ENCODE data around the gene PXDC1. TPM values are rescaled to one million over a fixed set of nuclear protein-coding genes. Genes with fewer than 3 reads are reported as not detected.

PXDC1 gene
- total and polyA plus RNA-seq, 2 donors (not counting 3 experiments of a cell fraction or from before 2014, with no cell fraction given): 60.9 to 121 TPM

DNA sequence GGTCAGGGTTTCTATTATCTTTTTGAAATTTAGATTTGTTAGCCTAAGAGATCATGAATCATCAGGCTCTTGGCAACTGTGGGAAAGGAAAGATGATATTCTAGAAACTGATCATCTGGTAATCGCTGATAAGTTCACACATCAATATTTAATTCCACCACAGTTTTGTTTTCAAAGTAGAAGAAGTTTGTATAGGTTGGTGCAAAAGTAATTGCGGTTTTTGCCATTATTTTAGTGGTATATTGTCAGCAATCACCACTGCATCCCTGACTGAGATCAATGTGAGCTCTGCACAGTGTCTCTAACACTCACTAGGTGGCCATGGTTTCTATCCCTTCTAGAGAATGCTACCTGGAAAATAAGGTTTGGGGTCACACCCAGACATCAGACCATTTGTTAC lies 17.0 kb upstream of the PXDC1 start:
- no peaks in the 10 kb centered on the region for H4K20me1 ChIP-seq (replicated peaks; ENCODE audit: control insufficient read depth, extremely low read depth, insufficient read depth, low read length)
- no peak for FAIRE-seq
- peaks cover 7% of the 10 kb centered on the region for H3K4me1 ChIP-seq (ENCODE audit: control insufficient read depth, extremely low read depth, insufficient read depth, low read length)
- no peaks in the 10 kb centered on the region for H3K9me1 ChIP-seq (replicated peaks; ENCODE audit: control insufficient read depth, extremely low read depth, insufficient read depth, low read length)
- CTCF ChIA-PET: interaction anchor here (1.1 kb wide), 1 partner anchor 81 kb away, joined by 4 read pairs; the partner anchor contains the start of gene FAM50B
- no peaks in the 10 kb centered on the region for H3K79me2 ChIP-seq (ENCODE audit: control insufficient read depth, insufficient read depth, low read length)
- no peak overlapping the region for H3K4me2 ChIP-seq (ENCODE audit: insufficient read depth, low read length)
- no peaks in the 10 kb centered on the region for H3K27me3 ChIP-seq (ENCODE audit: control insufficient read depth in 2 of 2, insufficient read depth in 2 of 2, low read length in 2 of 2)
- no peaks in the 10 kb centered on the region for H3K36me3 ChIP-seq (ENCODE audit: control insufficient read depth in 2 of 2, extremely low read depth in 1 of 2, insufficient read depth in 2 of 2, low read length in 2 of 2)
- DNase-seq (ENCODE audit: low read depth, low spot score): no peak
- H3K9ac ChIP-seq (replicated peaks; ENCODE audit: extremely low read depth, insufficient read depth, low read length): no peak overlapping the region
- no peak overlapping the region for H3K4me3 ChIP-seq (replicated peaks in 1 of 3; ENCODE audit: insufficient read depth in 1 of 3, low read depth in 1 of 3, low read length in 3 of 3)
- TF ChIP-seq, protein P1, sequence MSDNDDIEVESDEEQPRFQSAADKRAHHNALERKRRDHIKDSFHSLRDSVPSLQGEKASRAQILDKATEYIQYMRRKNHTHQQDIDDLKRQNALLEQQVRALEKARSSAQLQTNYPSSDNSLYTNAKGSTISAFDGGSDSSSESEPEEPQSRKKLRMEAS (IDR thresholded peaks at IDR 0.05; ENCODE audit: insufficient read depth, insufficient read length): no peak
- TF ChIP-seq POLR2A (IDR thresholded peaks at IDR 0.05; ENCODE audit: low read depth, low read length) (no peak), EZH2 (IDR thresholded peaks at IDR 0.05; ENCODE audit: borderline replicate concordance, low read depth, low read length, severe bottlenecking) (no peak), GATA2 (IDR thresholded peaks at IDR 0.05; ENCODE audit: insufficient read depth, insufficient read length, low read depth, low read length) (no peak), MYC (IDR thresholded peaks at IDR 0.05; ENCODE audit: low read depth, low read length) (no peak), FOS (IDR thresholded peaks at IDR 0.05; ENCODE audit: borderline replicate concordance, insufficient read depth, low read length) (no peak), POLR2AphosphoS5 (IDR thresholded peaks at IDR 0.05; ENCODE audit: insufficient read depth, low read depth, low read length) (no peak), JUN (IDR thresholded peaks at IDR 0.05; ENCODE audit: borderline replicate concordance, insufficient read depth, insufficient read length, low read depth) (no peak)
- TF ChIP-seq, protein P2, sequence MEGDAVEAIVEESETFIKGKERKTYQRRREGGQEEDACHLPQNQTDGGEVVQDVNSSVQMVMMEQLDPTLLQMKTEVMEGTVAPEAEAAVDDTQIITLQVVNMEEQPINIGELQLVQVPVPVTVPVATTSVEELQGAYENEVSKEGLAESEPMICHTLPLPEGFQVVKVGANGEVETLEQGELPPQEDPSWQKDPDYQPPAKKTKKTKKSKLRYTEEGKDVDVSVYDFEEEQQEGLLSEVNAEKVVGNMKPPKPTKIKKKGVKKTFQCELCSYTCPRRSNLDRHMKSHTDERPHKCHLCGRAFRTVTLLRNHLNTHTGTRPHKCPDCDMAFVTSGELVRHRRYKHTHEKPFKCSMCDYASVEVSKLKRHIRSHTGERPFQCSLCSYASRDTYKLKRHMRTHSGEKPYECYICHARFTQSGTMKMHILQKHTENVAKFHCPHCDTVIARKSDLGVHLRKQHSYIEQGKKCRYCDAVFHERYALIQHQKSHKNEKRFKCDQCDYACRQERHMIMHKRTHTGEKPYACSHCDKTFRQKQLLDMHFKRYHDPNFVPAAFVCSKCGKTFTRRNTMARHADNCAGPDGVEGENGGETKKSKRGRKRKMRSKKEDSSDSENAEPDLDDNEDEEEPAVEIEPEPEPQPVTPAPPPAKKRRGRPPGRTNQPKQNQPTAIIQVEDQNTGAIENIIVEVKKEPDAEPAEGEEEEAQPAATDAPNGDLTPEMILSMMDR (IDR thresholded peaks at IDR 0.05; ENCODE audit: extremely low read depth in 1 of 2, insufficient read depth in 1 of 2, low read depth in 1 of 2, low read length in 2 of 2): no peak
- dilution Hi-C loops (cut with MboI; ENCODE audit: extremely low pct_ligation_motif_present, low sequenced_read_pairs) (no loop called here), intact Hi-C loops (cut with micrococcal nuclease) (no loop called here)
- H3K27ac ChIP-seq (ENCODE audit: insufficient read depth, low read depth, low read length): no peak overlapping the region
- no peak overlapping the region for H2AFZ ChIP-seq (ENCODE audit: low read depth, low read length)
- BruUV-seq (replicated peaks): no TSS peak
- H3K9me3 ChIP-seq (replicated peaks; ENCODE audit: control insufficient read depth, insufficient read depth, low read length): no peaks in the 10 kb centered on the region
- POLR2A ChIA-PET: no interaction called here

Measured in endothelial cell of umbilical vein (primary cell).